HCT116 (cell line): Measurements from ENCODE around the gene ADGRV1.

Experiments used
- CBX3 ChIP-seq: IDR thresholded peaks from 2 replicates; pipeline ENCODE4 v1.6.1; 2012; ENCODE audit warnings: low read depth
- EZH2 ChIP-seq: fragments of 200-600 bp; sonication (generic); IDR thresholded peaks from 2 replicates; pipeline ENCODE4 v1.6.1; 2017; ENCODE audit warnings: antibody characterized with exemption, mixed run types
- POLR2A ChIP-seq: IDR thresholded peaks from 2 replicates; pipeline ENCODE4 v1.7.0; 2011; ENCODE audit warnings: borderline replicate concordance; ENCODE audit not compliant: insufficient read depth, insufficient read length; ENCODE audit errors: extremely low read depth
- POLR2AphosphoS5 ChIP-seq: IDR thresholded peaks from 2 replicates; pipeline ENCODE4 v1.6.1; 2011; ENCODE audit warnings: mild to moderate bottlenecking, low read depth, low read length, moderate library complexity
- SP1 ChIP-seq: IDR thresholded peaks from 2 replicates; pipeline ENCODE4 v1.6.1; 2012; ENCODE audit warnings: low read depth
- YY1 ChIP-seq: IDR thresholded peaks from 2 replicates; pipeline ENCODE4 v1.6.1; 2011; ENCODE audit warnings: low read length, low read depth, moderate library complexity, mild to moderate bottlenecking; ENCODE audit not compliant: insufficient replicate concordance; ENCODE audit errors: extremely low read depth
- TF ChIP-seq, protein P1 (sequence below), 3 experiments: fragments of 200-600 bp in 1 of 3; sonication (generic) in 1 of 3; IDR thresholded peaks in 2 of 3; conservative IDR thresholded peaks in 1 of 3; 2 replicates each; pipeline ENCODE4 v1.5.1; 2012 to 2017; ENCODE audit warnings: low read depth in 2 of 3, low read length in 2 of 3, antibody characterized with exemption in 1 of 3, borderline replicate concordance in 1 of 3, control low read depth in 1 of 3, mild to moderate bottlenecking in 1 of 3, mixed read lengths in 1 of 3, mixed run types in 1 of 3, moderate library complexity in 1 of 3; ENCODE audit not compliant: insufficient read depth in 1 of 3

DNA sequence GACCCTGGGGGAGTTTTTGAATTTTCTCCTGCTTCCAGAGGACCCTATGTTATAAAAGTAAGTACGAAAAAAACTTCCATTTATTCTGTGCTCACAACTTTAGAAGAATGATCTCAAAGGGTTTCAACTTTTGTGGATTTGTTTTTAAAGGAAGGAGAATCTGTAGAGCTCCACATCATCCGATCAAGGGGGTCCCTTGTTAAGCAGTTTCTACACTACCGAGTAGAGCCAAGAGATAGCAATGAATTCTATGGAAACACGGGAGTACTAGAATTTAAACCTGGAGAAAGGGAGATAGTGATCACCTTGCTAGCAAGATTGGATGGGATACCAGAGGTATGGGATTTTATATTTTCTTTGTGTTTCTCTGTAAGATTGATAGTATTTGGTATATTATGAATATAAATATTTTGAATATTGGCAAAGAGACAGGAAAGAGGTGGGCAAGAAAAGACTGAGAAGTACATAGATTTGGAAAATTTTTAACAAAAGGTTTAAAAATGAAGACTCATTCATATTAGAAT, 84.2 kb downstream of the ADGRV1 start:
- no peak for TF ChIP-seq POLR2AphosphoS5
- TF ChIP-seq, protein P1, sequence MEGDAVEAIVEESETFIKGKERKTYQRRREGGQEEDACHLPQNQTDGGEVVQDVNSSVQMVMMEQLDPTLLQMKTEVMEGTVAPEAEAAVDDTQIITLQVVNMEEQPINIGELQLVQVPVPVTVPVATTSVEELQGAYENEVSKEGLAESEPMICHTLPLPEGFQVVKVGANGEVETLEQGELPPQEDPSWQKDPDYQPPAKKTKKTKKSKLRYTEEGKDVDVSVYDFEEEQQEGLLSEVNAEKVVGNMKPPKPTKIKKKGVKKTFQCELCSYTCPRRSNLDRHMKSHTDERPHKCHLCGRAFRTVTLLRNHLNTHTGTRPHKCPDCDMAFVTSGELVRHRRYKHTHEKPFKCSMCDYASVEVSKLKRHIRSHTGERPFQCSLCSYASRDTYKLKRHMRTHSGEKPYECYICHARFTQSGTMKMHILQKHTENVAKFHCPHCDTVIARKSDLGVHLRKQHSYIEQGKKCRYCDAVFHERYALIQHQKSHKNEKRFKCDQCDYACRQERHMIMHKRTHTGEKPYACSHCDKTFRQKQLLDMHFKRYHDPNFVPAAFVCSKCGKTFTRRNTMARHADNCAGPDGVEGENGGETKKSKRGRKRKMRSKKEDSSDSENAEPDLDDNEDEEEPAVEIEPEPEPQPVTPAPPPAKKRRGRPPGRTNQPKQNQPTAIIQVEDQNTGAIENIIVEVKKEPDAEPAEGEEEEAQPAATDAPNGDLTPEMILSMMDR (IDR thresholded peaks at IDR 0.05 in 2 of 3, conservative IDR thresholded peaks at IDR 0.05 in 1 of 3; ENCODE audit: borderline replicate concordance in 1 of 3, insufficient read depth in 1 of 3, low read depth in 2 of 3, low read length in 2 of 3) = no peak
- no peak for TF ChIP-seq YY1
- no peak for TF ChIP-seq SP1
- no peak for TF ChIP-seq EZH2
- TF ChIP-seq POLR2A = no peak
- TF ChIP-seq CBX3 = no peak
